ENCODE measurements around the gene RBMS3.
"Not testable (repeated sequence)": the region's sequence is repeated elsewhere in the genome, so short reads cannot be mapped to it uniquely, and the experiment has no call there.

Gene RBMS3

DNA sequence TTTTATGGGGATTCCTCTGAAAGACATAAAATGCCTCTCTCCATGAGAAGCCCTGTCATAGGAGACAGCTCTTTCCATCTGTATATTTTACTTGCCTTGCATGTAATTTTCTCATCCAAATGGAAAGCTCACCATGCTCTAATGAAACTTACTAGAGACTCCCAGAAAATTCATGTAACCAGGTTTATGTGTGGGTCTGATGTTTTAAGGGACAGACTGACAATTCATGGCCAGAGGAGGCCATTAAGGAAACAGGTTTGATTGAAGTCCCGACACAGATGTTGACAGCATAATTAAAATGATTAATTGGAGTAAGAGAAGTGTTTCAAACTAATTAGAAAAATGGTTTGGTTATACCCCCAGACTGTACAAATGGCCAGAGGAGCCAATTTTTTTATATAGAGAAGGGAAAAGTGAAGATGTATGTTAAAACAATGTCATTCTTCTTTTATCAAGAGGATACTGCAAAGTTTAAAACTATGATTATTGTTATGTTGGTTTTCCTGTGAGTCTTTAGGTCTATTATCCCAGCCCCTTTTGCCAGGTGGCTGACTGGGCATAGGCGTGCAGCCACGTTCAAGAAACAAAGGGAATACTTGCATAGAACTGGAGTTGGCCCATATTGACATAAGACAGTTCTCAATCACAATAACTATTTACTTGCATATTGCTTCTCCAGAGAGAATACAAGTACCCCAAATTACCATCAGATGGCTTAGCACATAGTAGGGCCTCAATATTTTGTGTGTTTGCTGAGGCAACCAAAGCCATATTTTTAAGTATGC is 64.8 kb downstream of the RBMS3 start:
- no peak for DNase-seq

GRCh38 chr3:29346828-29347227 is 66.0 kb downstream of the RBMS3 start:
- no peak for DNase-seq

DNA sequence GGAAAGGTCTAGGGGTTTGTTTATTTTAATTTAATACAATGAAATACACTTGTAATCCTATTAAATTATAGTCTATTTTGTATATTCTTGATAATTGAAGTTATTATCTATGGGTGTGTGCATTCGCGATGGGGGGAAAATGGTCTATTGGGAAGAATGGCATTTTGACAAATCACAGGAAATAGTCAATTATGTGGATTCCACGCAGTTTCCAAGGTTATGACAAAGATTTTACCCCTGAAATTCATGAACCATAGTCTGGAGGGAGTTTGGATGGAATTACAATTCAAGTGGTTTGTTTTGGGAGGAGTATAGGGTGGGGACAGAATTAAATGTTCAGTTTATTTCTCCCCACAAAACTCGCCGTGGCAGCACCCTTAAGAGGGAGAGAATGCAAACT is 66.5 kb downstream of the RBMS3 start:
- DNase-seq: no peak

DNA sequence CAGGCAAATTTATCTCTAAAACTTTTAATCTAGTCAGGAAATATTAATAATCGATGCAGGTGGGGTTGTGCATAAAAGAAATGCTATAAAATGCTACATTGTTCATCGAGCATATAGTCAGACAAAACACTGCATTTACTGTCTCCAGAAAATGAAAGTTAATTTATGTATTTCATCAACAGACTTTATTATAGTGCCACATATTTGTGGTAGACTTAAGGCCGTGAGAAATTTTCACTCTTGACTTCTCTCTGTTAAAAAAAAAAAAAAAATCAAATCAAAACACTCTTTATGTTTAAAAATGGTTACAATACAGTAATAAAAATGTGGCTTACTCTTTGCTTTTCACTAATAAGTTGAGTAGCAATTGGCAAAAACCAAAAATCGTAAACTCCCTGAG is 67.4 kb downstream of the RBMS3 start:
- no peak for DNase-seq

DNA sequence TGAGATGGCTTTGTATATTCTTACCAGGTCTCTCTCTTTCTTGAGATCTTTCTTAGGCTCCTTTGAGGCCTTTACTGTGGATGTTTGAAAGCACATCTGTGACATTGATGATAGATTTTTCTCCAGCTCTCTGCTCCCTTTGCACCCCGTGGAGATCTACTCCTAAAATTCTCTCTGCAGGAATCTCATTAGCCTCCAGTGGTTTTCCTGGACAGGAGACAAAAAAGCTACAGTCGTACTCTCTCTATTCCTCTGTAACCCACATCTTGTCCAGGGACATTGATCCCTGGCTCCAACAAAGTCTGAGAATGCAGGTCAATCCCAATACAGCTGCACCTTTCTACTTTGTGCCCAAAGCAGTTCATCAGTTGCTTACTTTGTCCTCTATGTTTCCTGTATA is 68.2 kb downstream of the RBMS3 start:
- no peak for DNase-seq

DNA sequence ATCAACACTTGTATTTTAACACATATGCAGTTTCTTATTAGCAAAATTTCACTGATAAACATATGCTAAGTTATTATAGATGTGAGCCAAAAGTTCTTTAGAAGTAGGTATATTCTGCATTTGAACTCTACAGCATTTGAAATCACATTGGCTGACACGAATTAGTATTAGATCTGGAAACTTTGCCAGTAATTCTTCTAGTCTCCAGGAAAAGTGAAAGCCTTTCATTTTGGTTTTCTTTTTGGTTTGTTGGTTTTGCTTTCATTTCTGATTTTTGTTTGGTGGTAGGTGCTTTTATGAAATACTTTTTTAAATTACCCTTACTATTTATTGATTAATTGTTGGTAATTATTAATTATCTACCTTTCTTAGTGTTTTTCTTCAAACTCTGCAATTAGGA is 72.9 kb downstream of the RBMS3 start:
- no peak for DNase-seq

DNA sequence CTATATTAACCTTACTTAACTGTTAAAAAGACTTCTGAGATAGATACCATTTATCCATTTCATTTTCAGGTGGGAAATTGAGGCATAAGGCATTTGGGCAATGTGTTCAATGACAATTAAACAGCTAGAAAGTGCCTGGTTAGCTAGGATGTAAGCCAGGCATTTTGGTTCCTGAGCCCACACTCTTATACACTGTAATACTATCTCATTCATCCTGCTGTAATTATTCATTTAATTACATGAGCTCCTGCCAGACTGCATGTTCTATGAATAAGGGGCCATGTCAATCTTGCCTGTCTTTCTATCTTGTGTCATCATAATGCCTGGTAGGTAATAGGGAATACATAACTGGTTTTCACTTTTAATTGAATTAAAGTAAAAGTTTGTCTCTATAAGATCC is 74.0 kb downstream of the RBMS3 start:
- no peak for DNase-seq

DNA sequence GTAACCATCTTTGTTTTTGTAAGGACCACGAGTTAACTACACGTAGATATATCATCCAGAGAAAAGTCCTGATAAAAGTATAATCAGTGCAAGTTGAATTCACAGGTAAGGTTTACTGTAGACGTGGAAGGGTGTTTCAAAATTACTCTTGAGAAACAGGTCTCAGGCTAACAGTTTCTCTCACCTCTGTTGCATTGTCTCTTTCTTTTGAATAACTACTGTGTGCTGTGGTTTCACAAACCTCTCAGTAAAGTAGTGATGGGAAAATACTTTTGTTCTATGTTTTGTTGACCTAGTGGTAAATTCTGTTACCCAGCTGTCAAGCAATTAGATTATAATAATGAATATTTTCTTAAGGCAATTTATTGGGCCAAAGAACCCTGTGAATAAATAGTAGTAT is 75.2 kb downstream of the RBMS3 start:
- DNase-seq: no peak

DNA sequence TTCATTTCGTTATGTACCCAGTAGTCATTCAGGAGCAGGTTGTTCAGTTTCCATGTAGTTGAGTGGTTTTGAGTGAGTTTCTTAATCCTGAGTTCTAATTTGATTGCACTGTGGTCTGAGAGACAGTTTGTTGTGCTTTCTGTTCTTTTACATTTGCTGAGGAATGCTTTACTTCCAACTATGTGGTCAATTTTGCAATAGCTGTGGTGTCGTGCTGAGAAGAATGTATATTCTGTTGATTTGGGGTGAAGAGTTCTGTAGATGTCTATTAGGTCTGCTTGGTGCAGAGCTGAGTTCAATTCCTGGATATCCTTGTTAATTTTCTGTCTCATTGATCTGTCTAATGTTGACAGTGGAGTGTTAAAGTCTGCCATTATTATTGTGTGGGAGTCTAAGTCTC is 79.4 kb downstream of the RBMS3 start:
- not testable (repeated sequence) for DNase-seq

DNA sequence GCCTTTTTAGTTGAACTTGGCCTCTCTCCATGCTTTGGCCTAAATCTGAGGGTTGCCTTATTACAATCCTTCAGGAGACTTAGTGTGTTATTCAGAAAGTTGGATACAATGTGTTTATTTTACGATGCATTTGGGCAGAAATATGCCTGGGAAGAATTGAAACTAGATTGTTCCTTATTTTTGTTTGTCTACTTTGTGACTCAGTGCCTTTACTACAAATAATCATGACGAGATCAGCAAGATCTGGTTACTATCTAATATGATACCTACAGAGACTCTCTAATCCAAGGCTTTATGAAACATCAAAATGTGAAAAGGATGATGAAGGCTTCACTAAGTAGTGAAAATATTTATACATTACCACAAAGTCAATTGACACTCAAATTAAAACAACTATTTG is 82.2 kb downstream of the RBMS3 start:
- DNase-seq: no peak

DNA sequence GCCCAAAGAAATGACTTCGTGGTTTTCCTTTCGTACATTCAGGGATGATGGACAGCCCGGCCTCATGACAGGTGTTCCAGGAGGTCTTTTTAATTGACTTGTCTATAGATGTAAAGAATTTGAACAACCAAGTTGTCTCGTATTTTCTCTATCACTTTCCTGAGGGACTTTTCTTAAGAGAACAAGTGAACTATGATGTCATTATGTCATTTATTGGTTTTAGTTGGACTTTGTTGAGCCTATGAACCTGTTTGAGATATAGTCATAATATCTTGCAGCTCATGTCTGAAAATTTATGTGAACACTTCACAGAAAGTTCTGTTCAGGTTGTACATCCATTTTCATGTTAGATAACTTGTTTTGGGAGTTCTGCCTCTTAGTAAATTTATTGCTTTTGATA is 89.2 kb downstream of the RBMS3 start:
- no peak for DNase-seq

DNA sequence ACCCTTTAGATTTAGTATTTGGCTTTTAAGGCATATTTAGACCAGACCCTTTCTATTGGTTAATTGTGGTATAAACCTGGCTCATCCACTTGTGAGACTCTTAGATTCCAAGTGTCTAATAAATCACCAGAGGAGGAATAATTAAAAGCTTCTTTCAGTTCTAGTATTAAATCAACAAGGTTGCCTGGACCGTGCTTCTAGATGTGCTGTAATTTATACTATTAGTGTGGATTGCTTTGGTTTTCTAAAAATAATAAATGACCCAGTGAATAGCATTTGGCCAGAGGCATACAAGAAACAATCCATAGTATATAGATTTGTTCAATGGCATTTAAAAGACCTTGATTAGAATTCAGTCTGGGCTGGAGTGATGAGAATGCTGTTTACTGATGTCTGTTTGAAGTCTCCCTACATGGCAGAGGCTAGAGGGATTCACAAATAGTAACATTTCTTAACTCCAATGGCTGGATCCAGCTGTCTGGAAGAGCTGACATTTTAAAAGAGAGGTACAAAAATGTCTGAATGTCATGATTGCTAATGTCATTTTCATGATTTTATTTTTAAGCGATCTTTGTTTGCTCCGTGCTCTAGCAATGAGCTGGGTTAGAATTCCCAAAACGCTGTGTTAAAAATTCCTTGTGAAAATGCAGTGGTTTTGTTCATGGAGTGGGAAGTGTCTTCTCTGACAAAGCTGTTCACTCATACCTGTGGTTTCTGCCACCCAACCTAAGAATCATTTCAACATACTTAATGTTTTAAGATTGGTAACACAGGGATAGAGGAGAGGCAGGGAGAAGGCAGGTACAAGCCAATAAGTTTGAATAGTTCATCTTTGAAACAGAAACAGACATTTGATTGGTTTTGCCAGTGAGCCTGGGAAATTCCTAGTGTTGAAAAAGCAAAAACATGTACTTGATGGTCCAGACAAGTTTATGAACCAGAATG is 89.9 kb downstream of the RBMS3 start:
- no peak for DNase-seq

- DNase-seq: no peak
These were observed 92.3 kb downstream of the RBMS3 start for GRCh38 chr3:29373131-29373680.

GRCh38 chr3:29374226-29374625 is 93.4 kb downstream of the RBMS3 start:
- no peak for DNase-seq

GRCh38 chr3:29379097-29379496 is 98.2 kb downstream of the RBMS3 start:
- no peak for DNase-seq

GRCh38 chr3:29381595-29381994 is 100.7 kb downstream of the RBMS3 start:
- DNase-seq: no peak

- no peak for DNase-seq
These were observed 101.5 kb downstream of the RBMS3 start for GRCh38 chr3:29382409-29382808.

- DNase-seq: no peak
These were observed 102.0 kb downstream of the RBMS3 start for GRCh38 chr3:29382845-29383244.

DNA sequence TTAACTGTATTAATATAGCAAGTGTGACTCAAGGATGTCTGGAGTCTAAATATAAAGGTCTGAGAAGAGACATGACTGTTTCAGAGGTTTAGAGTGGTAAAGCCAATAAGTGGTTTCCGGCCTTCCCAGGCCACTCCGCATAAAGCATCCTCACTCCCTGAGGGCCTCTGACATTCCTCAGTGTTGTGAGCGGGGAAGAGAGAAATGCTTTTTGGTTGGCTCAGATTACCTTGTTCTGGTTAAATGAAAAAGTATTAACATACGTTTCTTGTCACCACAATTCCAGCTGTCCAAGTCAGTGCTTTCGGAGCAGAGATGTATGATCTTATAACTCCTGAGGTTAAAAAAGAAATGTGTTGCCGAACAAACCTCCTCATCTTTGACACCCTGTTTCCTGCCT is 103.8 kb downstream of the RBMS3 start:
- no peak for DNase-seq

DNA sequence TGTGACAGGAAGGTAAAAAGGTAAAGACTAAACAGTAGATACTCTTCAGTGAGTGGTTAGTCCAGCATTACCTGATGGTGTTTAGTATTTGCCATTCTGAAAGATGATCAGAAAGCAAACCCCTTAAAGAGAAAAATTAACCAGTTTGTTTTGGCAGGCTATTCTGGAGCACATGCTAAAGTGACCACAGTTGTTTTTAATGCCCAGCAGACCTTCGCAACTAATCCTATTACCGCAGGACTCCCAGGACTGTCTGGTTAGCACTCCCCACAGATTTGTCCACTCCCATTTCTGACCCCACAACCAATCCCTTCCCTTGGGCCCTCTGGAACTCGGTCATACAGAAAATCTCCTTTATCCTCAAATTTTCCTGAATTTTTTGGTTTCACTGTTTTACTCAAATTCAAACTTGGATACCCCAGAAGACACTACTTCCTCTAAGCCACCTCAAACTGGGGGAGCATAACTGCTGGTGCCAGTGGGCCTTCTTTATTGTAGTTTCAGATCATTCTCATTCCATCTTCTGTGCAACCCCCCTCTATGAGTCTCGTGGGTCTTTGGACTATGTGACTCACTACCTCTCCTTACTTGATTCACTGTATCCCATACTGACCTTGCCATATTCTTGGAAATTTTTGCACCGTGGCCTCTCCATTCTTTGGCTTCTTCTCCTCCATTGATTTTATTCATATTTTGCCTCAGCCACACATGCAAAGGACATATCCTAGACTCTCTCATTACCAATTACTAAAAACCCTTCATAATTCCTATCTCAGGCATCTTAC is 104.4 kb downstream of the RBMS3 start:
- DNase-seq: no peak

- no peak for DNase-seq
These were observed 108.5 kb downstream of the RBMS3 start for GRCh38 chr3:29389362-29389761.

DNA sequence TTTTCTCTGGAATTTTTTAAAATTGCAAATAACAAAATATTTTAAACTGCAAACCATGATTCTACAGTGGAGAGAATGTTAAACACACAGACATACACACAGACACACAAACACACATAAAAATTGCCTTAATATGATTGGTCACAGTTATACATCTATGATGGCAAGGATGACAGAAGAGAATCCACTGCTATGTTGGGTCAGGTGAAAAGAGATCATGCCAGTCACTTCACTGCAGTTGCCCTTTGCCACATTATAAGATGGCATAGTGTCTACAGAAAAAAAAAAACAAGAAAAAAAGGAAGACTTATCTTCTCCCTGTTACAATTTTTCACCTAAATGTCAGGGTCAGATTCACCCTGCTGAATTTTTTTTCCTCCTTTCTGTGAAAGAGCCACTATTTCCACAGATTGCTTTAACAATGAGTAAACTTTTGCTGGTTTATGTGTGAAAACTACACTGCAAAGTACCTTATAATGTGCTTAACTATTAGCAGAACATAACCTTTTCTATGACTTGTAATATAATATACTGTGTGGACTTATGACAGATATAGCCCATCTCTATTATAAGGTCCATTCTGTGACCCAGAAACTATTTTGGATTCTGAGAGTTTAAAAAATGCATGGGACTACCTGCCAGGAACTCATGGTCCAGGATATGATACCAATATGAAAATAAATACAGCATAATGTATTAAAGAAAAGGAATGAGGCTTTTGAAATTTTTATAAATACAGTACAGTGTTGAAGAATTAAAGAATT is 111.9 kb downstream of the RBMS3 start:
- DNase-seq: no peak

Data from cerebellar nuclear complex (tissue), 1 donor.